ENCODE data around the gene SLC30A9.

DNA sequence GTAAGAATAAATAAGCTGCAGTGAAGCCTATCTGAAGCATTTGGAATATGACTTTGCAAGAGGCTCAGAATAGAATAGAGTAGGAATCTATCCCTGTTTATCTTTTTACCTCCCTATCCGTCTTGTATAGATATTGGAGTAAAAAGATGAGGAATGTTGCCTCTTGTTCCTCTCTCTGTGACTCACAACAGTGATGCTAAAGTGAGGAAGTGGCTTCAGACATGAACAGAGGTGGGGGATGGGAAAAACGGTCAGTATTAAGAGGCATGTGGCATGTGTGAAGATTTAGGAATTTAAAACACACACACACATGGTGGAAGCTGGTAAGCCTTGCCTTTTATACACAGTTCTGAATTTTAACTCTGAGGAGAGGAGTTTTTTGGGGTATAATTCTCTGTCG lies 12.6 kb upstream of the SLC30A9 start:
- TF ChIP-seq, protein P1, sequence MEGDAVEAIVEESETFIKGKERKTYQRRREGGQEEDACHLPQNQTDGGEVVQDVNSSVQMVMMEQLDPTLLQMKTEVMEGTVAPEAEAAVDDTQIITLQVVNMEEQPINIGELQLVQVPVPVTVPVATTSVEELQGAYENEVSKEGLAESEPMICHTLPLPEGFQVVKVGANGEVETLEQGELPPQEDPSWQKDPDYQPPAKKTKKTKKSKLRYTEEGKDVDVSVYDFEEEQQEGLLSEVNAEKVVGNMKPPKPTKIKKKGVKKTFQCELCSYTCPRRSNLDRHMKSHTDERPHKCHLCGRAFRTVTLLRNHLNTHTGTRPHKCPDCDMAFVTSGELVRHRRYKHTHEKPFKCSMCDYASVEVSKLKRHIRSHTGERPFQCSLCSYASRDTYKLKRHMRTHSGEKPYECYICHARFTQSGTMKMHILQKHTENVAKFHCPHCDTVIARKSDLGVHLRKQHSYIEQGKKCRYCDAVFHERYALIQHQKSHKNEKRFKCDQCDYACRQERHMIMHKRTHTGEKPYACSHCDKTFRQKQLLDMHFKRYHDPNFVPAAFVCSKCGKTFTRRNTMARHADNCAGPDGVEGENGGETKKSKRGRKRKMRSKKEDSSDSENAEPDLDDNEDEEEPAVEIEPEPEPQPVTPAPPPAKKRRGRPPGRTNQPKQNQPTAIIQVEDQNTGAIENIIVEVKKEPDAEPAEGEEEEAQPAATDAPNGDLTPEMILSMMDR (conservative IDR thresholded peaks at IDR 0.05 in 1 of 2, IDR thresholded peaks at IDR 0.05 in 1 of 2; ENCODE audit: low read depth in 1 of 2, low read length in 2 of 2), result no peak
- no peak for TF ChIP-seq EZH2 (IDR thresholded peaks at IDR 0.05; ENCODE audit: low read length, missing control alignments)

Measured in fibroblast of lung (primary cell).